Gastrocnemius medialis (tissue), 4 donors: Measurements from ENCODE around the gene UTP14C. TPM values are rescaled to one million over a fixed set of nuclear protein-coding genes. Genes with fewer than 3 reads are reported as not detected.

ENCODE experiments used
- ATAC-seq, 2 donors: fragments of 150-250 bp; one replicate each; pipeline ENCODE4 v1.9.1; 2016
- DNase-seq, 2 donors: peaks; one replicate each; pipeline ENCODE4 v3.0.0-alpha.2; 2019
- H3K27ac ChIP-seq, 4 donors: fragments of 200-600 bp; sonication (generic); 1 replicate in 1 of 4; 2 replicates in 3 of 4; pipeline ENCODE4 v1.5.1; 2016 to 2018; ENCODE audit warnings: mild to moderate bottlenecking in 2 of 4, moderate library complexity in 1 of 4
- H3K27me3 ChIP-seq, 3 donors: fragments of 200-600 bp; sonication (generic) in 2 of 3; 1 replicate in 1 of 3; 2 replicates in 2 of 3; pipeline versions ENCODE4 v1.5.1 to v1.6.0; 2016 to 2019; ENCODE audit warnings: mild to moderate bottlenecking in 1 of 3, moderate library complexity in 1 of 3
- H3K36me3 ChIP-seq, 2 donors: fragments of 200-600 bp; sonication (generic) in 1 of 2; one replicate each; pipeline ENCODE4 v1.5.1; 2017 to 2018
- H3K4me1 ChIP-seq, 2 donors: fragments of 200-600 bp; sonication (generic) in 1 of 2; one replicate each; pipeline ENCODE4 v1.5.1; 2016 to 2017; ENCODE audit warnings: mild to moderate bottlenecking in 2 of 2
- H3K4me3 ChIP-seq, 4 donors: fragments of 200-600 bp; sonication (generic) in 3 of 4; 1 replicate in 1 of 4; 2 replicates in 3 of 4; pipeline ENCODE4 v1.5.1; 2016 to 2019; ENCODE audit warnings: mild to moderate bottlenecking in 2 of 4
- H3K9me3 ChIP-seq, 3 donors: fragments of 200-600 bp; sonication (generic) in 2 of 3; 1 replicate in 1 of 3; 2 replicates in 2 of 3; pipeline ENCODE4 v1.5.1; 2016 to 2019
- POLR2A ChIP-seq, 2 donors: fragments of 450-650 bp; IDR thresholded peaks; one replicate each; pipeline ENCODE4 v1.6.1; 2017; ENCODE audit warnings: antibody characterized with exemption in 2 of 2, mild to moderate bottlenecking in 2 of 2, moderate library complexity in 2 of 2
- in situ Hi-C, 4 donors: fragments of 200-750 bp; cut with MboI; loops; one replicate each; pipeline versions ENCODE4 v1.15.0 to v1.8.0; 2017; ENCODE audit warnings: low sequenced_read_pairs in 4 of 4
- intact Hi-C: fragments of 100-400 bp; cut with DNase I; formaldehyde crosslinking; loops from one replicate; pipeline ENCODE4 v1.15.1; 2023; ENCODE audit warnings: low total_unique reads
- total RNA-seq, 4 donors: library from RNA; depleted of rRNA; stranded (reverse); fragments of >200 nt; gene quantifications; one replicate each; pipeline versions ENCODE4 v1.1.0 to v1.2.3, GENCODE V29; 2016
- TF ChIP-seq, protein P1 (sequence below), 5 experiments: fragments of 450-650 bp in 3 of 5; fragments of 200-600 bp in 2 of 5; sonication (generic) in 2 of 5; IDR thresholded peaks in 4 of 5; conservative IDR thresholded peaks in 1 of 5; 1 replicate in 4 of 5; 2 replicates in 1 of 5; pipeline ENCODE4 v1.5.1; 2016 to 2019; ENCODE audit warnings: antibody characterized with exemption in 5 of 5, mild to moderate bottlenecking in 3 of 5, moderate library complexity in 3 of 5

Gene UTP14C
- total RNA-seq, 4 donors from 2014 or later, result 8.1 to 11.4 (median 9.5) TPM

DNA sequence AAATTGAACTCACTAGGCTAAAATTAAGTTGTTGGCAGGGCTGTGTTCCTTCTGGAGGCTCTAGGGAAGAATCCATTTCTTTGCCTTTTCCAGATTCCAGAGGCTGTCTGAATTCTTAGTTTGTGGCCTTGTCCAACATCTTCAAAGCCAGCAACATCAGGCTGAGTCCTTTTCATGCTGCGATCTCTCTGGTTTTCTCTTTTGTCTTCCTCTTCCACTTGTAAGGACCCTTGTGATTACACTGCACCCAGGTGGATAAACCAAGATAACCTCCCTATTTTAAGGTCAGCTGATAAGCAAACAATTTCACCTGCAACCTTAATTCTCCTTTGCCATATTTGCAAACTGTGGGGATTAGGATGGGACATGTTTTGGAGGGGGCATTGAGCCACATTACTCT lies 11.5 kb downstream of the UTP14C start:
- no peaks in the 10 kb centered on the region for H3K4me1 ChIP-seq
- DNase-seq (no peak), ATAC-seq (no peak)
- TF ChIP-seq POLR2A (IDR thresholded peaks at IDR 0.05), result no peak
- TF ChIP-seq, protein P1, sequence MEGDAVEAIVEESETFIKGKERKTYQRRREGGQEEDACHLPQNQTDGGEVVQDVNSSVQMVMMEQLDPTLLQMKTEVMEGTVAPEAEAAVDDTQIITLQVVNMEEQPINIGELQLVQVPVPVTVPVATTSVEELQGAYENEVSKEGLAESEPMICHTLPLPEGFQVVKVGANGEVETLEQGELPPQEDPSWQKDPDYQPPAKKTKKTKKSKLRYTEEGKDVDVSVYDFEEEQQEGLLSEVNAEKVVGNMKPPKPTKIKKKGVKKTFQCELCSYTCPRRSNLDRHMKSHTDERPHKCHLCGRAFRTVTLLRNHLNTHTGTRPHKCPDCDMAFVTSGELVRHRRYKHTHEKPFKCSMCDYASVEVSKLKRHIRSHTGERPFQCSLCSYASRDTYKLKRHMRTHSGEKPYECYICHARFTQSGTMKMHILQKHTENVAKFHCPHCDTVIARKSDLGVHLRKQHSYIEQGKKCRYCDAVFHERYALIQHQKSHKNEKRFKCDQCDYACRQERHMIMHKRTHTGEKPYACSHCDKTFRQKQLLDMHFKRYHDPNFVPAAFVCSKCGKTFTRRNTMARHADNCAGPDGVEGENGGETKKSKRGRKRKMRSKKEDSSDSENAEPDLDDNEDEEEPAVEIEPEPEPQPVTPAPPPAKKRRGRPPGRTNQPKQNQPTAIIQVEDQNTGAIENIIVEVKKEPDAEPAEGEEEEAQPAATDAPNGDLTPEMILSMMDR (IDR thresholded peaks at IDR 0.05 in 4 of 5, conservative IDR thresholded peaks at IDR 0.05 in 1 of 5), result no peak
- in situ Hi-C loops (no loop called here), intact Hi-C loops (no loop called here)
- no peaks in the 10 kb centered on the region for H3K9me3 ChIP-seq
- no peak overlapping the region for H3K4me3 ChIP-seq
- H3K27ac ChIP-seq, result no peak overlapping the region
- H3K27me3 ChIP-seq, result no peaks in the 10 kb centered on the region
- H3K36me3 ChIP-seq, result no peaks in the 10 kb centered on the region

DNA sequence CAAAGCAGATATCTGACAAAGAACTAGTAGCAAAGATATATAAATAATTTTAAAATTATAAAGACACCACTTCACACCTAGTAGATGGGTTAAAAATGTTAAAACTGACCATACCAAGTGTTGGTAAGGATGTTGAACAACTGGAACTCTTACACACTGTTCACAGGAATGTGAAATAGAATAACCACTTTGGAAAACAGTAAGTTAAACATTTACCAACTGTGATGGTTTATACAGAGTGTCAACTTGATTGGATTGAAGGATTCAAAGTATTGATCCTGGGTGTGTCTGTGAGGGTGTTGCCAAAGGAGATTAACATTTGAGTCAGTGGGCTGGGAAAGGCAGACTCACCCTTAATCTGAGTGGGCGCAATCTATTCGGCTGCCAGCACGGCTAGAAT lies 19.2 kb downstream of the UTP14C start:
- TF ChIP-seq, protein P1 (IDR thresholded peaks at IDR 0.05 in 4 of 5, conservative IDR thresholded peaks at IDR 0.05 in 1 of 5), result no peak
- TF ChIP-seq POLR2A (IDR thresholded peaks at IDR 0.05), result no peak
- DNase-seq (no peak), ATAC-seq (no peak)
- H3K36me3 ChIP-seq, result no peaks in the 10 kb centered on the region
- no peaks in the 10 kb centered on the region for H3K9me3 ChIP-seq
- in situ Hi-C loops (no loop called here), intact Hi-C loops (no loop called here)
- H3K4me1 ChIP-seq, result no peaks in the 10 kb centered on the region
- H3K4me3 ChIP-seq, result no peak overlapping the region
- no peaks in the 10 kb centered on the region for H3K27me3 ChIP-seq
- H3K27ac ChIP-seq, result no peak overlapping the region

DNA sequence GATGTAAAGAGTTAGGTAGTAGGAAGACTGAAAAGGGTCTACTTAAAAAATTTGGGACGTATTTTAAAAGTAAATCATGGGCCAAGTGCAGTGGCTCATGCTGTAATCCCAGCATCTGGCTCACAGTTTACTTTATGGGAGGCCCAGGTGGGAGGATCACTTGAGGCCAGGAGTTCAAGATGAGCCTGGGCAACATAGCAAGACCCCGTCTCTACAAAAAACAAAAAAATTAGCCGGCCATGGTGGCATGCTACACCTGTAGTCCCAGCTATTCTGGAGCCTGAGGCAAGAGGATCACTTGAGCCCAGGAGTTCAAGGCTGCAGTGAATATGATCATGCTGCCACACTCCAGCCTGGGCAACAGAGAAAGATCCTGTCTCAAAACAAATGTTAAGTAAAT lies 23.0 kb downstream of the UTP14C start:
- H3K9me3 ChIP-seq, result no peaks in the 10 kb centered on the region
- in situ Hi-C loops (no loop called here), intact Hi-C loops (no loop called here)
- no peak for TF ChIP-seq POLR2A (IDR thresholded peaks at IDR 0.05)
- TF ChIP-seq, protein P1 (IDR thresholded peaks at IDR 0.05 in 4 of 5, conservative IDR thresholded peaks at IDR 0.05 in 1 of 5), result no peak
- ATAC-seq (no peak), DNase-seq (no peak)
- H3K36me3 ChIP-seq, result no peaks in the 10 kb centered on the region
- H3K27ac ChIP-seq, result no peak overlapping the region
- no peaks in the 10 kb centered on the region for H3K27me3 ChIP-seq
- no peak overlapping the region for H3K4me3 ChIP-seq
- H3K4me1 ChIP-seq, result no peaks in the 10 kb centered on the region

DNA sequence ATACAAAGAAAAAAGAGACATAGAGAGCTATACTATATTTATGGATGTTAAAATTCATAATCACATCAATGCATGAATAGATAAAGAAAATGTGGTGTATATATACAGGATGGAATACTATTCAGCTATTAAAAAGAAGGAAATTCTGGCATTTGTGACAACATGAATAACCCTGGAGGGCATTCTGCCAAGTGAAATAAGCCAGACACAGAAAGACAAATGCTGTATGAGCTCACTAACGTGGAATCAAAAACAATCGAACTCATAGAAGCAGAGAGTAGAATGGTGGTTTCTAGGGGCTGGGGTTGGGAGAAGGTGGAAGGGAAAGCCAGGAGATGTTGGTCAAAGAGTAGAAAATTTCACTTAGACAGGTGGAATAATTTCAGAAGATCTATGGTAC lies 24.0 kb downstream of the UTP14C start:
- Histone ChIP-seq H3K27me3 (no peaks in the 10 kb centered on the region), H3K4me1 (no peaks in the 10 kb centered on the region), H3K4me3 (no peak overlapping the region), H3K9me3 (no peaks in the 10 kb centered on the region), H3K27ac (no peak overlapping the region), H3K36me3 (no peaks in the 10 kb centered on the region)
- intact Hi-C loops, result no loop called here
- in situ Hi-C loops, result no loop called here
- TF ChIP-seq POLR2A (IDR thresholded peaks at IDR 0.05), result no peak
- TF ChIP-seq, protein P1 (IDR thresholded peaks at IDR 0.05 in 4 of 5, conservative IDR thresholded peaks at IDR 0.05 in 1 of 5), result no peak
- ATAC-seq (no peak), DNase-seq (no peak)

DNA sequence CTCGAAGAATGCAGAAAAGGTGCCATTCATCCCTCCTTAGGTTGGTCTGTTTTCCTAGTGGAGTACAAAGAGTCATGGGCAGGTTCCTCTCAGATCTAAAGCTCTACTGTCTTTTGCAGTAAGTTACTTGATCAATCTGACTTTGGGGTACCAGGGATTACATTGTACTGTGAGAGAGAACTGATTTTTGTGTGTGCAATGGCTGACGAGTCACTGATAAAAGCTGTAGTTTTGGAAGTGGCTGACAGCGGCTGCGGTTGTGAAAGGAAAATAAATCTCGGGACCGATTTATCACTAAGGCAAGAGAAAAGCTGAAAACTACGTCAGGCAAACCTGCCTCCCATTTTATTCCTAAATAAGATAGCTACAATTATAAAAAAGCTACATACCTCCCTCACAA lies 26.9 kb downstream of the UTP14C start:
- H3K36me3 ChIP-seq, result no peaks in the 10 kb centered on the region
- H3K27ac ChIP-seq, result no peak overlapping the region
- H3K27me3 ChIP-seq, result no peaks in the 10 kb centered on the region
- no peak overlapping the region for H3K4me3 ChIP-seq
- H3K9me3 ChIP-seq, result no peaks in the 10 kb centered on the region
- ATAC-seq, result no peak
- intact Hi-C loops (no loop called here), in situ Hi-C loops (no loop called here)
- H3K4me1 ChIP-seq, result no peaks in the 10 kb centered on the region
- TF ChIP-seq POLR2A (IDR thresholded peaks at IDR 0.05), result no peak
- TF ChIP-seq, protein P1 (IDR thresholded peaks at IDR 0.05 in 4 of 5, conservative IDR thresholded peaks at IDR 0.05 in 1 of 5), result no peak
- DNase-seq, result no peak
